HG02623 (cell line): ENCODE results near the gene LAMC3.

Source experiments
- ATAC-seq: cut with Tn5 transposase; IDR thresholded peaks from one replicate; pipeline ENCODE4 v1.9.1; 2021; ENCODE audit warnings: moderate library complexity; ENCODE audit not compliant: unreplicated experiment

The LAMC3 gene

GRCh38 chr9:131008909-131009618, at the start of gene LAMC3:
TSS of gene LAMC3 (plus strand) at chr9:131009174. CDS start at chr9:131009215, 41 bp downstream.
- no peak for ATAC-seq

- no peak for ATAC-seq
Measured at GRCh38 chr9:130959809-130960334, 49.1 kb upstream of the LAMC3 start.

- ATAC-seq, result no peak
Measured at GRCh38 chr9:130960522-130961378, 48.2 kb upstream of the LAMC3 start.

- ATAC-seq, result no peak
Measured at GRCh38 chr9:130961511-130962300, 47.3 kb upstream of the LAMC3 start.

GRCh38 chr9:130962418-130963316, 46.3 kb upstream of the LAMC3 start:
- no peak for ATAC-seq

GRCh38 chr9:130963337-130963908, 45.6 kb upstream of the LAMC3 start:
- ATAC-seq, result no peak

GRCh38 chr9:130963916-130964315, 45.1 kb upstream of the LAMC3 start:
- ATAC-seq, result no peak

- no peak for ATAC-seq
Measured at GRCh38 chr9:130965680-130966079, 43.3 kb upstream of the LAMC3 start.

- no peak for ATAC-seq
Measured at GRCh38 chr9:130970052-130970451, 38.9 kb upstream of the LAMC3 start.

GRCh38 chr9:130970855-130971254, 38.1 kb upstream of the LAMC3 start:
- ATAC-seq, result no peak

- ATAC-seq, result no peak
Measured at GRCh38 chr9:130971294-130971849, 37.6 kb upstream of the LAMC3 start.

GRCh38 chr9:130972277-130972956, 36.6 kb upstream of the LAMC3 start:
- ATAC-seq, result no peak

GRCh38 chr9:130972957-130973685, 35.9 kb upstream of the LAMC3 start:
- no peak for ATAC-seq

- no peak for ATAC-seq
Measured at GRCh38 chr9:130973686-130974281, 35.2 kb upstream of the LAMC3 start.

GRCh38 chr9:130974697-130975096, 34.3 kb upstream of the LAMC3 start:
- no peak for ATAC-seq

GRCh38 chr9:130975156-130975555, 33.8 kb upstream of the LAMC3 start:
- ATAC-seq, result no peak

GRCh38 chr9:130975932-130976841, 32.8 kb upstream of the LAMC3 start:
- ATAC-seq, result no peak
